H1 (cell line): ENCODE data around the gene RPIA. TPM values are rescaled to one million over a fixed set of nuclear protein-coding genes. Genes with fewer than 3 reads are reported as not detected.

Experiments used
- ATF3 ChIP-seq: IDR thresholded peaks from 2 replicates; pipeline ENCODE4 v1.6.1; 2011; ENCODE audit warnings: low read depth, mild to moderate bottlenecking, low read length; ENCODE audit not compliant: insufficient read depth
- BCL11A ChIP-seq, 2 experiments: IDR thresholded peaks; one replicate each; pipeline ENCODE4 v1.6.1; 2011; ENCODE audit warnings: low read depth in 2 of 2, low read length in 2 of 2, mild to moderate bottlenecking in 2 of 2
- BRCA1 ChIP-seq: IDR thresholded peaks from 2 replicates; pipeline ENCODE4 v1.6.1; 2012; ENCODE audit warnings: low read depth, low read length, improper control_type of control experiment
- CHD2 ChIP-seq: IDR thresholded peaks from 2 replicates; pipeline ENCODE4 v1.6.1; 2012; ENCODE audit warnings: low read length, improper control_type of control experiment
- E2F6 ChIP-seq: IDR thresholded peaks from 2 replicates; pipeline ENCODE4 v1.6.1; 2012; ENCODE audit warnings: inconsistent platforms
- EZH2 ChIP-seq: fragments of 200-600 bp; sonication (generic); IDR thresholded peaks from 2 replicates; pipeline ENCODE4 v1.7.1; 2012; ENCODE audit warnings: low read depth, mild to moderate bottlenecking, moderate library complexity, low read length, inconsistent platforms; ENCODE audit not compliant: severe bottlenecking
- GTF2F1 ChIP-seq: IDR thresholded peaks from 2 replicates; pipeline ENCODE4 v1.6.1; 2012; ENCODE audit warnings: low read depth, low read length, improper control_type of control experiment, borderline replicate concordance
- KDM1A ChIP-seq: fragments of 200-600, 300-600 bp; sonication (generic); IDR thresholded peaks from 2 replicates; pipeline ENCODE4 v1.7.1; 2016; ENCODE audit warnings: mild to moderate bottlenecking, low read length, borderline replicate concordance
- KDM4A ChIP-seq: IDR thresholded peaks from one replicate; pipeline ENCODE4 v1.7.1; 2012; ENCODE audit warnings: low read depth, mild to moderate bottlenecking, moderate library complexity, low read length, inconsistent platforms; ENCODE audit not compliant: severe bottlenecking
- NANOG ChIP-seq: IDR thresholded peaks from 2 replicates; pipeline ENCODE4 v1.6.1; 2011; ENCODE audit warnings: low read length, low read depth, mild to moderate bottlenecking, inconsistent platforms; ENCODE audit not compliant: insufficient read depth, poor library complexity, severe bottlenecking
- POU5F1 ChIP-seq: IDR thresholded peaks from 2 replicates; pipeline ENCODE4 v1.6.1; 2011; ENCODE audit warnings: low read depth, mild to moderate bottlenecking, low read length, moderate library complexity
- RXRA ChIP-seq: IDR thresholded peaks from 2 replicates; pipeline ENCODE4 v1.6.1; 2011; ENCODE audit warnings: low read depth, mild to moderate bottlenecking, low read length, moderate library complexity; ENCODE audit not compliant: insufficient read depth
- SIN3A ChIP-seq, 2 experiments: IDR thresholded peaks in 1 of 2; conservative IDR thresholded peaks in 1 of 2; 2 replicates each; pipeline ENCODE4 v1.6.1; 2011 to 2012; ENCODE audit warnings: low read length in 2 of 2, improper control_type of control experiment in 1 of 2, low read depth in 1 of 2, mild to moderate bottlenecking in 1 of 2
- SP2 ChIP-seq: IDR thresholded peaks from 2 replicates; pipeline ENCODE4 v1.6.1; 2012; ENCODE audit warnings: mild to moderate bottlenecking, low read length, inconsistent platforms
- SUZ12 ChIP-seq: fragments of 200-600 bp; sonication (generic); IDR thresholded peaks from 2 replicates; pipeline ENCODE4 v1.6.1; 2012; ENCODE audit warnings: mild to moderate bottlenecking, inconsistent platforms, low read length, moderate library complexity, mixed read lengths
- TAF1 ChIP-seq: IDR thresholded peaks from 2 replicates; pipeline ENCODE4 v1.6.1; 2011; ENCODE audit warnings: mild to moderate bottlenecking, low read depth, low read length
- USF2 ChIP-seq: IDR thresholded peaks from 2 replicates; pipeline ENCODE4 v1.6.1; 2011; ENCODE audit warnings: low read length, improper control_type of control experiment
- ZNF274 ChIP-seq: IDR thresholded peaks from 2 replicates; pipeline ENCODE4 v1.7.0; 2012; ENCODE audit warnings: low read length, borderline replicate concordance; ENCODE audit errors: extremely low read depth
- polyA plus RNA-seq, 7 experiments: library from polyadenylated mRNA; depleted of rRNA in 3 of 7; stranded (reverse) in 5 of 7; unstranded in 2 of 7; fragments of >200 nt in 5 of 7; fragments of 200-250 nt in 2 of 7; gene quantifications; 1 replicate in 5 of 7; 2 replicates in 1 of 7; 4 replicates in 1 of 7; pipeline versions ENCODE4 v1.2.1 to v1.2.3, GENCODE V29; 2011 to 2013; ENCODE audit warnings: missing spikeins in 2 of 7, mixed read lengths in 2 of 7
- total RNA-seq: library from RNA; stranded (reverse); fragmentation: NEBNext Ultra II Directional; extraction: Animal tissue kit (Norgen Biotek cat#: 25700); gene quantifications from 2 replicates; pipeline ENCODE4 v1.2.1, GENCODE V29; 2021

RPIA gene
- total and polyA plus RNA-seq, 2 of the 8 experiments (the other 6 are each of a cell fraction or from before 2014, with no cell fraction given), result 13.1 to 24.0 TPM

GRCh38 chr2:88765154-88765888 is 73.8 kb downstream of the RPIA start (continued):
- TF ChIP-seq NANOG (no peak), SIN3A (conservative IDR thresholded peaks at IDR 0.05 in 1 of 2, IDR thresholded peaks at IDR 0.05 in 1 of 2; ENCODE audit: low read depth in 1 of 2, low read length in 2 of 2) (no peak), RXRA (no peak), E2F6 (peak; percentile 91), ZNF274 (no peak), USF2 (no peak; the same call in 1 of the 2 replicates), SUZ12 (no peak), BRCA1 (no peak), CHD2 (no peak), SP2 (no peak), EZH2 (no peak), POU5F1 (no peak), GTF2F1 (no peak), ATF3 (no peak), KDM4A (peak; percentile 99), BCL11A (IDR thresholded peaks at IDR 0.05; ENCODE audit: low read depth in 2 of 2, low read length in 2 of 2) (no peak), KDM1A (peak; percentile 84), TAF1 (0 out of 2 replicates have a peak, but pooled peaks have one; percentile 27)
